ENCODE measurements around the gene C17orf78. TPM values are rescaled to one million over a fixed set of nuclear protein-coding genes. Genes with fewer than 3 reads are reported as not detected.

The C17orf78 gene
- total RNA-seq: not detected in 2 replicates
- not detected for total RNA-seq (2013)
- not detected in 2 replicates for polyA plus RNA-seq
- polyA minus RNA-seq: not detected in 2 replicates

GRCh38 chr17:37375706-37376105 is at the start of gene C17orf78:
C17orf78 (plus strand) TSS chr17:37375985; CDS start chr17:37376093, 108 bp downstream.
- intact Hi-C loops (cut with micrococcal nuclease): no loop called here
- H3K4me1 Mint-ChIP-seq: peaks cover 3% of the 10 kb centered on the region
- H3K9me3 Mint-ChIP-seq (ENCODE audit: insufficient read depth): no peaks in the 10 kb centered on the region
- H3K27ac Mint-ChIP-seq: no peak within 1 kb of the TSS
- no peaks in the 10 kb centered on the region for H3K79me2 ChIP-seq (ENCODE audit: control insufficient read depth, insufficient read depth, low read length)
- no peak within 1 kb of the TSS for H3K9ac ChIP-seq (ENCODE audit: low read length)
- 92% methylated on average over 2 of the region's 7 CpGs for WGBS (ENCODE audit: insufficient coverage)
- no peak within 1 kb of the TSS for H3K4me2 ChIP-seq (replicated peaks; ENCODE audit: low read depth, low read length, poor library complexity, severe bottlenecking)
- H3K27ac ChIP-seq (ENCODE audit: low read length in 2 of 2): no peak within 1 kb of the TSS
- ATAC-seq (ENCODE audit: low read depth): no peak
- TF ChIP-seq EZH2 (IDR thresholded peaks at IDR 0.05; ENCODE audit: borderline replicate concordance, insufficient read depth, low read depth, low read length, poor library complexity, severe bottlenecking) (no peak), CTCF (IDR thresholded peaks at IDR 0.05) (no peak)
- H3K4me3 Mint-ChIP-seq: no peak within 1 kb of the TSS
- no peak for DNase-seq
- H3K27me3 ChIP-seq (replicated peaks in 1 of 4; ENCODE audit: control extremely low read depth in 1 of 4, control insufficient read depth in 3 of 4, insufficient read depth in 4 of 4, low read length in 3 of 4): no peaks in the 10 kb centered on the region
- no peaks in the 10 kb centered on the region for H4K20me1 ChIP-seq (ENCODE audit: control insufficient read depth, insufficient read depth, low read length, poor library complexity, severe bottlenecking)
- no peak within 1 kb of the TSS for H3K4me3 ChIP-seq (ENCODE audit: control extremely low read depth in 1 of 5, extremely low read depth in 1 of 5, insufficient read depth in 1 of 5, low read depth in 2 of 5, low read length in 4 of 5)
- H3K27me3 Mint-ChIP-seq: no peaks in the 10 kb centered on the region
- no peak within 1 kb of the TSS for H2AFZ ChIP-seq (ENCODE audit: insufficient read depth, low read depth, low read length, poor library complexity, severe bottlenecking)
- ChIA-PET CTCF (interaction anchor here (0.9 to 5.1 kb wide), 5 partner anchors 8 to 416 kb away, joined by 3 to 61 read pairs (median 4); no protein-coding TSS in a partner anchor), POLR2A (no interaction called here)
- H3K9me3 ChIP-seq (ENCODE audit: control extremely low read depth in 1 of 3, control insufficient read depth in 2 of 3, insufficient read depth in 1 of 3, low read length in 2 of 3): no peaks in the 10 kb centered on the region
- H3K36me3 ChIP-seq (replicated peaks in 1 of 2; ENCODE audit: control extremely low read depth in 1 of 2, control insufficient read depth in 1 of 2, extremely low read depth in 1 of 2, insufficient read depth in 2 of 2, low read length in 1 of 2): no peaks in the 10 kb centered on the region
- no peaks in the 10 kb centered on the region for H3K4me1 ChIP-seq (ENCODE audit: control insufficient read depth in 2 of 2, insufficient read depth in 2 of 2, low read length in 2 of 2)

GRCh38 chr17:37327341-37328090 is 48.3 kb upstream of the C17orf78 start:
- 93% methylated on average over 3 of the region's 5 CpGs for WGBS (ENCODE audit: insufficient coverage)
- H3K4me3 Mint-ChIP-seq: no peak overlapping the region
- no peaks in the 10 kb centered on the region for H3K9me3 Mint-ChIP-seq (ENCODE audit: insufficient read depth)

More at GRCh38 chr17:37327341-37328090, 48.3 kb upstream of the C17orf78 start:
- no peaks in the 10 kb centered on the region for H3K27me3 Mint-ChIP-seq
- no peak for TF ChIP-seq EZH2 (IDR thresholded peaks at IDR 0.05; ENCODE audit: borderline replicate concordance, insufficient read depth, low read depth, low read length, poor library complexity, severe bottlenecking)
- TF ChIP-seq CTCF (IDR thresholded peaks at IDR 0.05): no peak
- H3K27ac Mint-ChIP-seq: no peak overlapping the region
- peaks cover 2 to 14% of the 10 kb centered on the region in 2 experiments for H3K36me3 ChIP-seq (replicated peaks in 1 of 2; ENCODE audit: control extremely low read depth in 1 of 2, control insufficient read depth in 1 of 2, extremely low read depth in 1 of 2, insufficient read depth in 2 of 2, low read length in 1 of 2)
- DNase-seq (no peak), ATAC-seq (ENCODE audit: low read depth) (no peak)
- no peaks in the 10 kb centered on the region for H4K20me1 ChIP-seq (ENCODE audit: control insufficient read depth, insufficient read depth, low read length, poor library complexity, severe bottlenecking)
- intact Hi-C loops (cut with micrococcal nuclease): no loop called here
- H3K79me2 ChIP-seq (ENCODE audit: control insufficient read depth, insufficient read depth, low read length): no peaks in the 10 kb centered on the region
- no peak overlapping the region for H3K4me2 ChIP-seq (replicated peaks; ENCODE audit: low read depth, low read length, poor library complexity, severe bottlenecking)
- H3K4me3 ChIP-seq (ENCODE audit: control extremely low read depth in 1 of 5, extremely low read depth in 1 of 5, insufficient read depth in 1 of 5, low read depth in 2 of 5, low read length in 4 of 5): no peak overlapping the region
- ChIA-PET POLR2A (no interaction called here), CTCF (no interaction called here)
- no peak overlapping the region for H2AFZ ChIP-seq (ENCODE audit: insufficient read depth, low read depth, low read length, poor library complexity, severe bottlenecking)
- no peaks in the 10 kb centered on the region for H3K9me3 ChIP-seq (ENCODE audit: control extremely low read depth in 1 of 3, control insufficient read depth in 2 of 3, insufficient read depth in 1 of 3, low read length in 2 of 3)
- H3K4me1 Mint-ChIP-seq: no peaks in the 10 kb centered on the region
- no peaks in the 10 kb centered on the region for H3K27me3 ChIP-seq (replicated peaks in 1 of 4; ENCODE audit: control extremely low read depth in 1 of 4, control insufficient read depth in 3 of 4, insufficient read depth in 4 of 4, low read length in 3 of 4)
- no peak overlapping the region for H3K9ac ChIP-seq (ENCODE audit: low read length)
- H3K27ac ChIP-seq (ENCODE audit: low read length in 2 of 2): no peak overlapping the region
- no peaks in the 10 kb centered on the region for H3K4me1 ChIP-seq (ENCODE audit: control insufficient read depth in 2 of 2, insufficient read depth in 2 of 2, low read length in 2 of 2)

All from B cell (primary cell).